ENCODE results near the gene SNTG2.

- TF ChIP-seq CTCF (IDR thresholded peaks at IDR 0.05 in 2 of 3, conservative IDR thresholded peaks at IDR 0.05 in 1 of 3; ENCODE audit: control insufficient read depth in 2 of 3, extremely low read depth in 1 of 3, insufficient read depth in 1 of 3, low read depth in 3 of 3, low read length in 3 of 3) (no peak), MTA3 (IDR thresholded peaks at IDR 0.05; ENCODE audit: borderline replicate concordance, low read length) (no peak), POLR2A (IDR thresholded peaks at IDR 0.05; ENCODE audit: low read depth, low read length) (no peak), BRCA1 (IDR thresholded peaks at IDR 0.05; ENCODE audit: low read depth, low read length) (no peak), GABPA (IDR thresholded peaks at IDR 0.05; ENCODE audit: low read depth) (no peak), ZBTB40 (IDR thresholded peaks at IDR 0.05; ENCODE audit: borderline replicate concordance) (no peak), KAT2A (conservative IDR thresholded peaks at IDR 0.05; ENCODE audit: control insufficient read depth, low read depth, low read length) (no peak), ATF2 (IDR thresholded peaks at IDR 0.05; ENCODE audit: low read length) (no peak), RAD21 (IDR thresholded peaks at IDR 0.05; ENCODE audit: insufficient read depth, low read depth, low read length) (no peak), TAF1 (IDR thresholded peaks at IDR 0.05; ENCODE audit: borderline replicate concordance, low read depth, low read length) (no peak), MXI1 (IDR thresholded peaks at IDR 0.05; ENCODE audit: low read depth, low read length) (no peak), NRF1 (conservative IDR thresholded peaks at IDR 0.05; ENCODE audit: low read depth, low read length) (no peak)
Observed at GRCh38 chr2:1393321-1393720, 442.7 kb downstream of the SNTG2 start.
